BJ (cell line): ENCODE measurements around the gene DUSP7. TPM values are rescaled to one million over a fixed set of nuclear protein-coding genes. Genes with fewer than 3 reads are reported as not detected.
A peak's percentile ranks its signal among the peaks of the same experiment; 100 is the strongest.

ENCODE experiments used
- CTCF ChIA-PET: fragments of 350-600 bp; formaldehyde crosslinking; extraction: SDS; loops from one replicate; lab custom pipeline; 2021; ENCODE audit warnings: antibody characterized with exemption, inconsistent platforms; lab: Yijun Ruan, JAX
- POLR2A ChIA-PET: fragments of 300-600 bp; sonication (Branson Sonifier 250); formaldehyde crosslinking; extraction: SDS; loops from one replicate; lab custom pipeline; 2021; ENCODE audit warnings: antibody characterized with exemption; lab: Charles Lee
- DNase-seq: peaks from one replicate; pipeline ENCODE4 v3.0.0-alpha.2; 2011; ENCODE audit warnings: low read depth
- H3K27me3 ChIP-seq: 2 replicates; pipeline ENCODE4 v1.6.0; 2011; ENCODE audit warnings: low read length; ENCODE audit not compliant: control insufficient read depth, insufficient read depth
- H3K36me3 ChIP-seq: 2 replicates; pipeline ENCODE4 v1.5.1; 2011; ENCODE audit warnings: low read length; ENCODE audit not compliant: control insufficient read depth, insufficient read depth
- H3K4me3 ChIP-seq: 2 replicates; pipeline ENCODE4 v1.5.1; 2011; ENCODE audit warnings: low read depth, mild to moderate bottlenecking, control low read depth, low read length
- CTCF ChIP-seq: IDR thresholded peaks from 2 replicates; pipeline ENCODE4 v1.5.1; 2011; ENCODE audit warnings: low read depth, mild to moderate bottlenecking, control low read depth, inconsistent platforms, low read length, moderate library complexity; ENCODE audit not compliant: insufficient read depth
- polyA plus RNA-seq: library from polyadenylated mRNA; depleted of rRNA; stranded (reverse); fragments of >200 nt; gene quantifications from 2 replicates; pipeline ENCODE4 v1.2.3, GENCODE V29; 2011

Gene DUSP7
- polyA plus RNA-seq, 1 experiment, result 37.0 TPM

- no peak for TF ChIP-seq CTCF
- DNase-seq, result peak; percentile 91
- Histone ChIP-seq H3K4me3 (peak overlapping the region; percentile 94), H3K27me3 (no peaks in the 10 kb centered on the region), H3K36me3 (peaks cover 9% of the 10 kb centered on the region)
- ChIA-PET POLR2A (interaction anchor here (0.6 to 1.7 kb wide), 3 partner anchors 11 to 222 kb away, joined by 3 to 9 read pairs (median 5); partner anchors contain the start of gene WDR82), CTCF (interaction anchor here (0.6 to 12.6 kb wide), 9 partner anchors 10 to 737 kb away, joined by 3 to 179 read pairs (median 5); partner anchors contain the start of genes ABHD14A, ABHD14B and RRP9)
Measured at GRCh38 chr3:52056968-52057811, 819 bp upstream of the DUSP7 start.

GRCh38 chr3:52055537-52056351 lies 627 bp downstream of the DUSP7 start:
- ChIA-PET CTCF (interaction anchor here (0.7 to 12.6 kb wide), 9 partner anchors 11 to 93 kb away, joined by 3 to 179 read pairs (median 5); partner anchors contain the start of genes ABHD14A and ABHD14B), POLR2A (interaction anchor here (1.2 to 1.7 kb wide), 3 partner anchors 9 to 50 kb away, joined by 3 to 5 read pairs (median 3); no protein-coding TSS in a partner anchor)
- 0 out of 2 replicates have a peak, but pooled peaks have one; percentile 10 for TF ChIP-seq CTCF
- peak overlapping the region; percentile 94 for H3K4me3 ChIP-seq
- DNase-seq, result no peak
- peaks cover 21% of the 10 kb centered on the region for H3K36me3 ChIP-seq
- no peaks in the 10 kb centered on the region for H3K27me3 ChIP-seq

- Histone ChIP-seq H3K4me3 (peak overlapping the region; percentile 94), H3K27me3 (no peaks in the 10 kb centered on the region), H3K36me3 (peaks cover 26% of the 10 kb centered on the region)
- ChIA-PET CTCF (interaction anchor here (0.7 to 12.6 kb wide), 8 partner anchors 47 to 91 kb away, joined by 3 to 179 read pairs (median 5); partner anchors contain the start of gene RPL29), POLR2A (interaction anchor here (1.5 kb wide), 1 partner anchor 9 kb away, joined by 3 read pairs; no protein-coding TSS in a partner anchor)
- no peak for DNase-seq
- peak; percentile 27; the same call in 1 of the 2 replicates for TF ChIP-seq CTCF
Measured at GRCh38 chr3:52054661-52055511, 1.5 kb downstream of the DUSP7 start.

- peak; percentile 31 for TF ChIP-seq CTCF
- DNase-seq, result no peak
- Histone ChIP-seq H3K4me3 (peak overlapping the region; percentile 94), H3K36me3 (peaks cover 32% of the 10 kb centered on the region), H3K27me3 (no peaks in the 10 kb centered on the region)
- ChIA-PET POLR2A (interaction anchor here (0.6 to 1.5 kb wide), 2 partner anchors 7 to 111 kb away, joined by 3 to 23 read pairs; no protein-coding TSS in a partner anchor), CTCF (interaction anchor here (0.5 to 12.6 kb wide), 30 partner anchors 12 to 166 kb away, joined by 3 to 179 read pairs (median 4); partner anchors contain the start of gene RPL29)
Measured at GRCh38 chr3:52053307-52054304, 2.8 kb downstream of the DUSP7 start.
